K562 (cell line): ENCODE results near the gene PPP2R1B.

Source experiments
- CHD2 ChIP-seq: IDR thresholded peaks from 2 replicates; pipeline ENCODE4 v1.6.1; 2011; ENCODE audit warnings: low read depth, low read length
- CTCF ChIP-seq, 3 experiments: IDR thresholded peaks in 2 of 3; conservative IDR thresholded peaks in 1 of 3; 2 replicates each; pipeline ENCODE4 v1.5.1; 2011 to 2012; ENCODE audit warnings: low read length in 3 of 3, mild to moderate bottlenecking in 3 of 3, control low read depth in 2 of 3, improper control_type of control experiment in 1 of 3, inconsistent platforms in 1 of 3, low read depth in 1 of 3, mixed read lengths in 1 of 3, moderate library complexity in 1 of 3; ENCODE audit not compliant: insufficient read depth in 2 of 3
- HDAC6 ChIP-seq: IDR thresholded peaks from 2 replicates; pipeline ENCODE4 v1.6.1; 2012; ENCODE audit warnings: low read depth, mild to moderate bottlenecking, control low read depth, inconsistent platforms, low read length, moderate library complexity
- TEAD4 ChIP-seq, 2 experiments: sonication (generic) in 1 of 2; formaldehyde crosslinking in 1 of 2; IDR thresholded peaks; 2 replicates each; pipeline versions ENCODE4 v1.6.1 to v1.8.0; 2012 to 2022; ENCODE audit warnings: borderline replicate concordance in 1 of 2, inconsistent platforms in 1 of 2, low read length in 1 of 2, mild to moderate bottlenecking in 1 of 2, missing genetic modification reagents in 1 of 2
- U2AF1 ChIP-seq: fragments of 200-400 bp; formaldehyde crosslinking; optimal IDR thresholded peaks from 2 replicates; pipeline ENCODE3; 2017; ENCODE audit warnings: mild to moderate bottlenecking, low read depth, low read length, moderate library complexity
- USF2 ChIP-seq: sonication (generic); formaldehyde crosslinking; IDR thresholded peaks from 2 replicates; pipeline ENCODE4 v1.5.0; 2020; ENCODE audit warnings: missing genetic modification reagents
- ZFP36 ChIP-seq: fragments of 150-350 bp; IDR thresholded peaks from 2 replicates; pipeline ENCODE4 v1.6.1; 2018; ENCODE audit warnings: low read length, low read depth; ENCODE audit not compliant: partially characterized antibody

- TF ChIP-seq CHD2 (no peak), CTCF (IDR thresholded peaks at IDR 0.05 in 2 of 3, conservative IDR thresholded peaks at IDR 0.05 in 1 of 3; ENCODE audit: insufficient read depth in 2 of 3, low read depth in 1 of 3, low read length in 3 of 3) (no peak), U2AF1 (no peak), USF2 (CRISPR knock-in tag) (no peak), TEAD4 (IDR thresholded peaks at IDR 0.05; ENCODE audit: low read length) (no peak), TEAD4 (CRISPR knock-in tag; IDR thresholded peaks at IDR 0.05; ENCODE audit: borderline replicate concordance) (no peak), ZFP36 (no peak), HDAC6 (no peak)
These were observed 28.6 kb downstream of the PPP2R1B start for GRCh38 chr11:111737444-111738210.
